ENCODE data around the gene CARS1.
A peak's percentile ranks its signal among the peaks of the same experiment; 100 is the strongest.

Gene CARS1

GRCh38 chr11:3037040-3037944 is 19.9 kb downstream of the CARS1 start:
- peak; percentile 16 for DNase-seq (ENCODE audit: low read depth)

- no peak for DNase-seq (ENCODE audit: low read depth)
Measured at GRCh38 chr11:3036419-3036818, 20.8 kb downstream of the CARS1 start.

- no peak for DNase-seq (ENCODE audit: low read depth)
Measured at GRCh38 chr11:3035333-3035732, 21.9 kb downstream of the CARS1 start.

- DNase-seq (ENCODE audit: low read depth): no peak
Measured at GRCh38 chr11:3030289-3031070, 26.7 kb downstream of the CARS1 start.

GRCh38 chr11:3028813-3029212 is 28.4 kb downstream of the CARS1 start:
- DNase-seq (ENCODE audit: low read depth): no peak

GRCh38 chr11:3026803-3027202 is 30.4 kb downstream of the CARS1 start:
- no peak for DNase-seq (ENCODE audit: low read depth)

- DNase-seq (ENCODE audit: low read depth): no peak
Measured at GRCh38 chr11:3022982-3023381, 34.2 kb downstream of the CARS1 start.

- peak; percentile 33 for DNase-seq (ENCODE audit: low read depth)
Measured at GRCh38 chr11:3022300-3022967, 34.8 kb downstream of the CARS1 start.

GRCh38 chr11:3021125-3021524 is 36.1 kb downstream of the CARS1 start:
- DNase-seq (ENCODE audit: low read depth): no peak

GRCh38 chr11:3020011-3020410 is 37.2 kb downstream of the CARS1 start:
- DNase-seq (ENCODE audit: low read depth): no peak

- DNase-seq (ENCODE audit: low read depth): no peak
Measured at GRCh38 chr11:3018596-3018995, 38.6 kb downstream of the CARS1 start.

- no peak for DNase-seq (ENCODE audit: low read depth)
Measured at GRCh38 chr11:3016861-3017260, 40.4 kb downstream of the CARS1 start.

GRCh38 chr11:3015796-3016195 is 41.4 kb downstream of the CARS1 start:
- DNase-seq (ENCODE audit: low read depth): no peak

GRCh38 chr11:3014943-3015342 is 42.3 kb downstream of the CARS1 start:
- no peak for DNase-seq (ENCODE audit: low read depth)

- DNase-seq (ENCODE audit: low read depth): no peak
Measured at GRCh38 chr11:3014057-3014938, 42.9 kb downstream of the CARS1 start.

GRCh38 chr11:3011891-3012885 is 45.0 kb downstream of the CARS1 start:
- no peak for DNase-seq (ENCODE audit: low read depth)

GRCh38 chr11:3010521-3011275 is 46.5 kb downstream of the CARS1 start:
- no peak for DNase-seq (ENCODE audit: low read depth)

GRCh38 chr11:3010004-3010403 is 47.2 kb downstream of the CARS1 start:
- DNase-seq (ENCODE audit: low read depth): no peak

GRCh38 chr11:3009481-3009880 is 47.7 kb downstream of the CARS1 start:
- DNase-seq (ENCODE audit: low read depth): no peak
